Measurements from ENCODE around the gene DNAI1. TPM values are rescaled to one million over a fixed set of nuclear protein-coding genes. Genes with fewer than 3 reads are reported as not detected.
"Not testable (repeated sequence)": the region's sequence is repeated elsewhere in the genome, so short reads cannot be mapped to it uniquely, and the experiment has no call there.

The DNAI1 gene
- polyA plus RNA-seq: under 1 TPM in 2 of 3 donors, not detected in 1; 0.10 to 0.26 TPM

DNA sequence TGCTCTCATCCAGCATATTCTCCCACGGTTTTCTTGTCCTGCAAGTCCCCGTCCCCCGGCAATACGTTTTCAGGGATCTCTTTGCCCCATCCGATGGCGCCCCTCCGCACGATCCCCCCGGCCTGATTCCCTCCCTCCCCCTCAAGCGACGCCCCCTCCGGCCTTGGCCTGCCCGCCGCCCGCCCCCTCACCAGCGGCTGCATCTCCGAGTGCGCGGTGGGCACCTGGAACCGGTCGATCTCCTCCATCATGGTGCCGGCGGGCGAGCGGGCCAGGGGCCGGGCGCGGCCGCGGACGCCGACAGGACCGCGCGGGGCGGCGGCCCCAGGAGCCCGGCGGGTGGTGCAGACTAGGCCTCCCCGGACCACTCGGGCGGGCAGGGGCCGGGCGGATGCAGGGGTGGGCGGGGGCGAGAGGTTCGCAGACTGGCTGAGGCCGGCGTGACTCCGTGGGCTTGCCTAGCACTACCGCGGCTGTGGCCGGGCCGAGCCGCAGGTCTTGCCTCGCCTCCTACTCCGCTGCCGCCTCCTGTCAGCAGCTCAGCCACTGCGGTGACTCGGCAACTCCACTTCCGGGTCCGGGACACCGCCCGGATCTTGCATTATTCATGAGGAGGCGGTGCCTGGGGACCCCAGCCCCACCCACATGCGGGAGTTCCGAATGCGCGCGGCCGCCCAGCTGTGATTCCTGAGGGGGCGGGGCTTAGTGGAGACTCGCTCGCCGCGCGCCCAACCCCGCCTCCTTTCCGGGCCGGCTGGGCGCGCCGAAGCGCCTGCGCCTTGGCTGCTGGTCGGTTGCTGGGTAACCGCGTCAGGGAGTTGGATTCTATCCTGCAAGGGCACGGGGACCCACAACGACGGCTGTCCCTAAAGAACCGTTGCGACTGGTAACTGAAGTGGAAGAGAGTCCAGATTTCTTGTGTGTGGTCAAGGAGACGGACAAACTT lies at the start of gene DNAI1, which contains the start of gene FAM219A:
Gene DNAI1, plus strand, starts transcription at position 793 of the 946 bp plus-strand sequence. CDS start 201 bp downstream, outside the sequence.
Gene FAM219A, minus strand, starts transcription at position 558 of the 946 bp plus-strand sequence. Its CDS starts 307 bp downstream, at position 251.
- peak within 1 kb of the TSS; percentile 44 for H3K27ac ChIP-seq (ENCODE audit: low read depth, low read length)
- 1% methylated on average over 75 to 94 of the region's 94 CpGs for WGBS, 3 donors

DNA sequence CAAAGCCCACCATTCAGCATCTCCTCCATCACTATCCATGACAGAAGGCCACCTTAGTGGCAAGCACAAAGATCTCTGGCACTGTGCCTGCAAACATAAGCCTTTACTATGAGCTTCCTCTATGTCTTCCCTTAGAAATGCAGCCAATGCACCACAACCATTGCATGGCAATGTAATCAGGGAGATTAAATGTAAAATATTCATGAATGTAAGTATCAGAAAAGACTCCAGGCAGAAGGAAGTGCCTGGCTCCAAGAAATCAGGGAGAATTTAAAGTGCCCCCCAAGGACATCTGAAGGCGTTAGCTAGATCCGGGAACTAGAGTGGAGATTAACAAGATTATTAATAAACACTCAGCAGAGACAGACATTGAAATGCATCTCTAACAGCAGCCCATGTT lies 49.5 kb upstream of the DNAI1 start:
- H3K27ac ChIP-seq (ENCODE audit: low read depth, low read length): no peak overlapping the region
- WGBS, 3 donors: 61 to 82% (median 68%) methylated on average over 2 of the region's 2 CpGs

DNA sequence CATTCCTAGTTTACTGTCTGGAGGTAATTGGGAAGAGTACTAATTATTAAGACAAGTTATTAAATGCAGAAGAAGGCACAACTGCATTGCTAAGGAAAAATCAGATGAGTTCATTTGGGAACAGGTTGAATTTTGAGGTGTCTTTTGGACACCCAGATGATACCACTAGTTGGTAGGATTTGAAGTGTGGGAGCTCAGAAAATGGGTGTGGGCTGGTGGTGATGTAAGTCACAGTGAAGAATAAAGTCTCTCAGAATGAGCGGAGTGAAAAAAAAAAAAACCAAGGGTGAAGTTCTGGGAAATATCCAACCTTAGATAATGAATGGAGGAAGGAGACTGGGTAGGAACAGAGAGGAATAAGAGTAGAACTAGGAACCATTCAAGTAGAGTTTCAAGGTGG lies 46.3 kb upstream of the DNAI1 start:
- 37 to 56% (median 52%) methylated on average over 1 of the region's 1 CpG for WGBS, 3 donors
- no peak overlapping the region for H3K27ac ChIP-seq (ENCODE audit: low read depth, low read length)

DNA sequence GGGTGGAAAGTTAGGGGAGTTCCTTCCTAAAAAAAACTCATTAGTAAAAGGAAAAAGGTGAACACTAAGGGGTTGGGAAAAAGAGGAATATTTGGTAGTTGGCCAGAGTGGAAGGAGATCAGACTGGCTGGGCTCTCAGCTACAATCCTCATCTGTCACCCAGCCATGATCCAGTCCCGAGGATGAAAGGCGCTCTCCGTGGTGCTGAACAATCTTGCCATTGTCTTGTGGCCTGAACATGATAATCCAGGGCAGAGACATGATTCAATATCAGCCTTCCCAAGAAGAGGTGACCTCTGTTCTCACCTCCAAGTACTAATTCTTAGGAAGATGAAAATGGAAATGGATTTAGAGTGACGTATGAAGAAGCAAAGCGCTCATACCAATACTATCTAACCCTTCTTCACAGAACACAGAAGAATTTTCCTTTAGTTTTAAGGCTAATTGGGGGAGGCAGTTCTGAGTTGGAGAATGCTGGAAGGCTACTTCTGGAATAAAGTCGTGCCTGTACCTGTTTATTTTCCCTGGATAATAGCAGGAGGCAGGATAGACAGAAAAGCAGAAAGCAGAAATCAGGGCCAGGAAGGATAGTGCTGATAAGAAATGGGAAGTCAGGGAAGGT lies 45.3 kb upstream of the DNAI1 start:
- WGBS, 3 donors: 24 to 26% (median 25%) methylated on average over 6 of the region's 6 CpGs
- no peak overlapping the region for H3K27ac ChIP-seq (ENCODE audit: low read depth, low read length)

DNA sequence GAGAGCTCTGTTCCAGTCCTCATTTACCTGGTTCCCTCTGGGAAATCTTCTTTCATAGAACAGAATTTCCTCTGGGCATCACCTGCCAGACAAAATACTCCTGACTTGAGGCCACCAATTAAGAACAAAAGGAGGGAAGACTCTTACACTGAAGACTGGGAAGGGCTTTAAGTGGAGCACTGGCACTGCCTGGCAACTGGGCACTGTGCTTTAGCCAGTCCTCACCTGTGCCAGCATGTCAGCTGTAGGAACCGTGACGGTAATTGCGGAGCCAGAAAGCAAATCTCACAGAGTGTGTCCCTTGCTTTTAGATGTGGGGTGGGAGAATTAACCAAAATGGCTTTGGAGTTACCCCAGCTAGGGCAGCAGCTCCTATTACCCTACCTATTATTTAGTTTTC lies 40.9 kb upstream of the DNAI1 start:
- WGBS, 3 donors: 96 to 99% (median 97%) methylated on average over 3 of the region's 3 CpGs

DNA sequence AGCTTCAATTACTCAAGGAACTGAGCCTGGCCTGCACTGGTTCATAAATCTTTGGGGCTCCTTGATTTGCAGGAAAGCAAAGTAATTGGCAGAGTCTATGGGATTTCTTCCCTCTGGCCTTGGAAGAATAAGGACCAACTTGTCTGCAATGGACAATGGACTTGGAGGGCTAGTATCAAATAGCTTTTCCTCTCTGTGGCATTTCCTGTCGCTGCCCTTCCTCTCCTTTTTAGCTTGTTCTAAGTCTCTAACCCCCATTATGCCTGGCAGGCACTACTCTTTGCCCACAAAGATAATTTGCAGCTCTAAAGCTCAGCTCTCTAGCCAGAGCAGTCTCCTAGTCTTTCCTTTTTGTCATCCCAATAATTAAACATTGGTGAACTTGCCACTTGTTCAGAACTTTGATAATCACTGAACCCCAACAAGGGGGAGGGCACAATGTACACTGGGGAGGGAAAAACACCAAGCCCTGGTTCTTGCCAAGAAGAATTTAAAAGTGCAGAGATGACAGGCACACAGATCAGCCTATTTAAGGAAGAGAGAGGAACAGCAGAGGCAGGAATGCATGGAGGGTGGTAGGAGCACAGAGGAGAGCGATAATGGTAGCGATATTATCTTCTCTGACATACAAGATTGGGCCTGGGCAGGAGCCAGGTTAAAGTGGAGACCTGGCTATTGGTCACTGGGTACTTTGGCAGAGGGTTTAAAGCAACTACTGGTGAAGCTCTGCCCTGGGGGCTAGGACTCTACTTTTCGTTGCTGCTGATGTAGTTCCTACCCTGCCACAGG lies 38.7 kb upstream of the DNAI1 start:
- H3K27ac ChIP-seq (ENCODE audit: low read depth, low read length): no peak overlapping the region

More for the DNA sequence above, 40.9 kb upstream of the DNAI1 start:
- H3K27ac ChIP-seq (ENCODE audit: low read depth, low read length): no peak overlapping the region

DNA sequence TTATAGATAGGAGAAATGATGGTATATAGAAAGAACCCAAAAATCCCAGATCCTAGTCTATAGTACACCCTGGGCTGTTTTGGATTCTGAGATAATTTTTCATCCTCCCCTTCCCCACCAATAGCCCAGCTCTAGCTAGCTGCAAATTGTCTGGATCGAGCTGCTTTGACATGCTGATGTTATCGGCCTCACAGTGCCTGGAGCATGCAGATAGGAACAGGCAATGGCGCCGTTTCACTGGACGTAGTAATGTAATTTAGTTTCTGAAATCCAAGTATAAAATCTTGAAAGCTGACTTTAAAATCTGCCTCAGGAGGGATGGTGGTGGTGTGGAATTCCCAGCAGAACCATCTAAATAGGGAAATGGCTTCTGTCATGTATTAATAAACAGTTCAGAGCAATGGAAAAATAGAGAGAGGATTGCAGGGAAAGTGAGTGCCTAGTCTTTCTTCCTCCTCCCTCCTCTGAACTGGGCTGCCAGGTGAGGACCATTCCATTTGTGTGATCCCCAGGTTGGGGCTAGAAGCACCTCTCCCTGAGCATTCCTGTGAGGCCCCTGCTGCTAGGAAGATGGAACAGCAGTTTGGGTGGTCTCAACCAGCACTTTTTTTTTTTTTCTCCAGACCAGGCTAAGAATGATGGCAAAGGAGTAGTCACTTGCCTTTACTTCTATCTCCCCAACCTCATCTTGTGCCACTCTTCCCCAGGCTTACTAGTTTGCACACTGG lies 32.1 kb upstream of the DNAI1 start:
- H3K27ac ChIP-seq (ENCODE audit: low read depth, low read length): no peak overlapping the region
- 89 to 94% (median 92%) methylated on average over 5 of the region's 5 CpGs for WGBS, 3 donors

More for the DNA sequence above, 38.7 kb upstream of the DNAI1 start:
- WGBS, 3 donors: 77 to 88% (median 78%) methylated on average over 4 of the region's 4 CpGs

DNA sequence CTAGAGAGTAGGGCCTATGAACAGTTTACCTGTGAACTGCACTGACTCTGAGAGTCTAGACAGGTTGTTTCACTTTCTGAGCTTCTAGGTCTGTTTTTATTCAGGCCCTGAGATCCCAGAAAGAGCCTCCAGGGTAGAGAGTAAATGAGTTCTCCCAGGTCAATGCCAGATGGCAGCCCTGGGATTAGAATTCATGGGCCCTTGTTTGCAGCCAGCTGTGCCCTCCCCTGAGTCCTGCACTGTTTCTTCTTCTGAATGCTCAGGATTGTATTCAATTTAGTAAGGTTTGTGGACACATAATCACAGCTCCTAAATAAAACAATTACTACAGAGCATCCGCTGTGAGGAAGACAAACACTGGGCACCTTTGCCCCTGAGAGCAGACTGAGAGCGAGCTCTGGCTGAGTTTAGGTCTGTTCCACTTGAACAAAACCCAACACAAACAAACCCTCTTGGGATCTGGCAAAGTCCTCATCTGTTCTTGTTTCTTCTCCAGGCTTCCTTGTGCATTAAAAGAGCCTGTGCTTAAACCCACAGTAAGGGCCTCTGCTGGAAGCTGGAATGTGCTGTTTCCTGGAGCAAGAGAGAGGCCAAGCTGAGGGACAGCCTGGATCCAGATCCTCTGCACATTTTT lies 30.2 kb upstream of the DNAI1 start:
- WGBS, 3 donors: 51 to 86% (median 82%) methylated on average over 2 of the region's 2 CpGs
- no peak overlapping the region for H3K27ac ChIP-seq (ENCODE audit: low read depth, low read length)

DNA sequence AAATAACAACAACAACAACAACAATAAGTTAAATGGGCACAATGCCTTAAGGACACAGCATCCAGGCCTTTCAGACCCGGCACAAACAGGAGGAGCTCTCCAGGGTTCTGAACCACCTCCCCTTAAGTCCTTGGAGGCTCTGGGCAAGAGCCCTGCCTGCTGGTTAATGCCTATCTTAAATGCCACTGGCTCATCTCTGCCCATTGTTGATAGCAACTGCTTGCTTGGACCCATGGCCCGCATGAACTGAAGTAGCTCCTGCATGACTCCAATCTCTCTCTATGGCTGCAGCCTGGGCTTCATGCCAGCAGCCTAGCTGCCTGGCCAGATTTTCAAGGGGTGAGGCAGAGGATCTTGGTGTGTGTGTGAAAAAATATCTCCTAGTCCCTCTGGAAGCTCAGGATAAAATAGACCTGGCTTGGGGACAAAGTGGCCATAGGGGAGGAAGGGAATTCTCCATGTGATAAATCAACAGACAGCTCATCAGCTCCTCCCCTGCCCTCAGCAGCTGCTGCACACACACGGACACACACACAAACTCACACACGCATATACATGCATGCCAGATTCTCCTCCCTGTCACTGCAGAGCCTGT lies 27.7 kb upstream of the DNAI1 start:
- WGBS, 3 donors: 11 to 36% (median 31%) methylated on average over 4 of the region's 4 CpGs
- H3K27ac ChIP-seq (ENCODE audit: low read depth, low read length): no peak overlapping the region

DNA sequence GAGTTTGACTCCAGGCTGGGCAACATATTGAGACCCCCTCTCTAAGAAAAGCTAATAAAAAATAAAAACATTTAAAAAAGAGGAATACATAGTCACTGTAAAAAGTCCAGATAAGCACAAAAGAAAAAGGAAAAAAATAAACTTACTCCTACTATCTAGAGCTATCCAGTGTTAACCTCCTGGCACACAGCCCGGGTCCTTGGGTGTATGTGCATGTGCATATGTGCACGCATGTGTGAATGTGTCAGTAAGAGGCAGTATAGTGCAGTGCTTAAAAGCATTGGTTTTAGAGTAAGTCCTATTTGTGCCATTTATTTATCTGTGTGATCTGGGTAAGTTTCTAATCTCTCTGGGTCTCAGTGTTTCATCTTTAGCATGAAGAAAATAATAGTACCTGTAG lies 26.9 kb upstream of the DNAI1 start:
- no peak overlapping the region for H3K27ac ChIP-seq (ENCODE audit: low read depth, low read length)
- 52 to 76% (median 76%) methylated on average over 2 of the region's 2 CpGs for WGBS, 3 donors

DNA sequence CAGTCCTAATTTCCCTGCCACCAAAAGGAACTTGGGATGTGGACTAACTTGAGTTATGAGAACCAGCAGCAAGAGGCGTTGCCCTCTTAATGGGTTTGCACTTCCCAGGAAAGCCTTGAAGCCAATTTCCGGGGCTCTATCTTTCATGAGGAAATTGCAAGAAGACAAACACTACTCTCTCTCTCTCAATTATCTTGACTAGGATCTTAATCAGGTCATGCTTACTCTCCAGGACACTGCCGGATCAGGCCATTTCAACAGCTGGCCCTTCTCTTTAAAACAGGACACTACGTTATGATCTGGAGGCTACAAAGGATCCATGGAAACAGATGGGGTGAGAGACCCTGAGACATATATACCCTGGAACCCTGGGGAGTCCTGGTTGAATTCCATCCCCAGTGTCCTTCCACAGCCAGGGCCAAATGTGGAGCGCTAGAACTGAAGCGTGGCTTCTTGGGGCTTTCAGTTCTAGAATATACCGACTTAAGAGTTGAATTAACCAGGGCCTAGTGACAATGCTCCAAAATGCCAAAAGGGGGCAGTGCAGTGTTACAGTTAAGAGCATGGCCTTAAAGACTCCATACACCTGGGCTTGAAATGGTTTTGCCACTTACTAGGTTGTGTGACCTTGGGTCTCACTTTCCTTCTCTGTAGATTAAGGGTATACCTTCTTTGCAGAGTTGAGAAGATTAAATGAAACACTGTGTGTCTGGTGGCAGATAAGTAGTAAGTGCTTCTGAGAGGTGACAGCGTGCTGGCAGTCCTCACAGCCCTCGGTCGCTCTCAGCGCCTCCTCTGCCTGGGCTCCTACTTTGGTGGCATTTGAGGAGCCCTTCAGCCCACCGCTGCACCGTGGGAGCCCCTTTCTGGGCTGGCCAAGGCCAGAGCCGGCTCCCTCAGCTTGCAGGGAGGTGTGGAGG lies 21.3 kb upstream of the DNAI1 start:
- 70 to 75% (median 72%) methylated on average over 12 to 14 of the region's 14 CpGs for WGBS, 3 donors
- H3K27ac ChIP-seq (ENCODE audit: low read depth, low read length): no peak overlapping the region

DNA sequence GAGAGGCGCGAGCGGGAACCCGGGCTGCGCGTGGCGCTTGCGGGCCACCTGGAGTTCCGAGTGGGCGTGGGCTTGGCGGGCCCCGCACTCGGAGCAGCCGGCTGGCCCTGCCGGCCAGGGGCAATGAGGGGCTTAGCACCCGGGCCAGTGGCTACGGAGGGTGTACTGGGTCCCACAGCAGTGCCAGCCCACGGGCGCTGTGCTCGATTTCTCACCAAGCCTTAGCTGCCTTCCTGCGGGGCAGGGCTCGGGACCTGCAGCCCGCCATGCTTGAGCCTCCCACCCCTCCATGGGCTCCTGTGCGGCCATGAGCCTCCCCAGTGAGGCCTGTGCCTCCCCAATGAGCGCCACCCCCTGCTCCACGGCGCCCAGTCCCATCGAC lies 20.7 kb upstream of the DNAI1 start:
- WGBS, 3 donors: 94 to 97% (median 95%) methylated on average over 25 to 28 of the region's 28 CpGs
- H3K27ac ChIP-seq (ENCODE audit: low read depth, low read length): not testable (repeated sequence)

DNA sequence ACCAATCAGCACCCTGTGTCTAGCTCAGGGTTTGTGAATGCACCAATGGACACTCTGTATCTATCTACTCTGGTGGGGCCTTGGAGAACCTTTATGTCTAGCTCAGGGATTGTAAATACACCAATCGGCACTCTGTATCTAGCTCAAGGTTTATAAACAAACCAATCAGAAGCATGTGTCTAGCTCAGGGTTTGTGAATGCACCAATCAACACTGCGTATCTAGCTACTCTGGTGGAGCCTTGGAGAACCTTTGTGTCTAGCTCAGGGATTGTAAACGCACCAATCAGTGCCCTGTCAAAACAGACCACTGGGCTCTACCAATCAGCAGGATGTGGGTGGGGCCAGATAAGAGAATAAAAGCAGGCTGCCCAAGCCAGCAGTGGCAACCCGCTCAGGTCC lies 20.1 kb upstream of the DNAI1 start:
- not testable (repeated sequence) for H3K27ac ChIP-seq (ENCODE audit: low read depth, low read length)
- 77 to 97% (median 95%) methylated on average over 4 of the region's 4 CpGs for WGBS, 3 donors

DNA sequence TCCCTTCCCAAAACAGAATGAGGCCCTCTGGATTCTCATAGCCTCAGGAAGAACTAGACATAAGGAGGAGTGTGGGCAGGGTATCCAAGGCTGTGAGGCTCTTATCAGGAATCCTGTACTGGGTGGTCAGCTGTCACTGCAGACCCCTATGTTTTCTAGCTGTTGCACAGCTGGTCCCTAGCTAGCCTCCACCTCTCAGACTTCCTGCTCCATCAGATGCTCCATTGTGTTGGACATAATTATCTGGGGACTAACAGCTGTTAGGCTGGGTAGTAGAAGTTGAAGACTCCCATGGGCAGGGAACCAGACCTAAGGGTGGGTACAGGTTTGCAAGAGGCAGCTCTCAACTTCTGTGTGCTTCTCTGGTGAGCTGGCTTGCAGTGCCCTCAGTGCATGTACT lies 18.6 kb upstream of the DNAI1 start:
- no peak overlapping the region for H3K27ac ChIP-seq (ENCODE audit: low read depth, low read length)

DNA sequence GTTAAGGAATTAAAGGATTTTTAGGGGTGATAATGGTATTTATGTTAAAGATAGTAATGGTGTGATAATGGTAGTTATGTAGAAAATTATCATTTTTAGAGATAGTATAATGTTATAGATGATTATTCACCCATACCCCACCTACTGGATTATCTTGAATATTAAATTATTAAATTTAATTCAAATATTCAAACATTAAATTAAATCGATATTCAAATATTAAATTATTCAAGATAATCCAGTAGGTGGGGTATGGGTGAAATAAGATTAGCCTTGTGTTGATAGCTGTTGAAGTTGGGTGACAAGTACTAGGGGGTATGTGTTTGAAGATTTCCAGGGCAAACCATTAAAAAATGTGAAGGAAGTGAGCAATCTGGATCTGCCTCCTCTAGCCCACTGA lies 15.8 kb upstream of the DNAI1 start:
- whole genome bisulfite sequencing, 3 donors: 94 to 100% (median 99%) methylated on average over 1 of the region's 1 CpG
- no peak overlapping the region for H3K27ac ChIP-seq (ENCODE audit: low read depth, low read length)

DNA sequence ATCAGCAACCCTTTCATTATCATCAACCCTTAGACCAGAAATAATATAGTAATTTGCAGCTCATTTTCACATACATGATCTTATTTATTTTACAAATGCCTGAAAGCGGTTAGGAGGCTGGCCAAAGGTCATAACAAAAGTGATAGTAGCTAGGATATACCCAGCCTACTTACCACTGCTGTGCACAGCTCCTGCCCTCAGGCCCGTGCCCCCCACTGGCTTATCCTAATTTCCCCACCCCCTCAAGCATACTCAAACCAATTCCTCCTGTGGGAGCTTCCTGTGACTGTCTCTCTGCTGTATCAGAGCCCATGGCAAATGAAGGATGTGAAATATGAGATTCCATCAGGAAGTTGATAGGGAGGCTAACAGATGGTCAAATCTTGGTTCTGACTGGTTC lies 15.1 kb upstream of the DNAI1 start:
- no peak overlapping the region for H3K27ac ChIP-seq (ENCODE audit: low read depth, low read length)
- 51 to 75% (median 68%) methylated on average over 2 of the region's 2 CpGs for WGBS, 3 donors

DNA sequence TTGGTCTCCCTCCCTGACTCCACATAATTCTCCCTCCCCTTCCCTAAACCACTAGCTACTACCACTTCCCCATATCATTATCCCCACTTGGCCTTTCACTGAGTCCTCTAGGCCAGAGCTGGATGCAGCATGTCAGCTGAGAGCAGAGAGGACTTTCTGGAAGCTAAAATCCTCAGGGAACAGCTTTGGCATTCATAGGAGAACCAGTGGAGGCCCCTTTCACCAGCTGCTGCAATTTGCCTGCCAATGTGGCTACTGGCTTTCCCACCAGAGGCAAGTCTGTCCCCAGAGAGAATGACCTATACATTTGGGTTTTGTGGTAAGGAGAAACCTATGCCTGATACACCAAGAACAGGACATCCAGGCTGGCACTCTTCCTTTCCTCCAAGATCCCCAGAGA lies 14.6 kb upstream of the DNAI1 start:
- H3K27ac ChIP-seq (ENCODE audit: low read depth, low read length): no peak overlapping the region
